ENCODE results near the gene CPD. TPM values are rescaled to one million over a fixed set of nuclear protein-coding genes. Genes with fewer than 3 reads are reported as not detected.

CPD gene
- total RNA-seq, 3 donors from 2014 or later (not counting 1 experiment from before 2014, with no cell fraction given), result 67.3 to 94.5 (median 85.9) TPM

DNA sequence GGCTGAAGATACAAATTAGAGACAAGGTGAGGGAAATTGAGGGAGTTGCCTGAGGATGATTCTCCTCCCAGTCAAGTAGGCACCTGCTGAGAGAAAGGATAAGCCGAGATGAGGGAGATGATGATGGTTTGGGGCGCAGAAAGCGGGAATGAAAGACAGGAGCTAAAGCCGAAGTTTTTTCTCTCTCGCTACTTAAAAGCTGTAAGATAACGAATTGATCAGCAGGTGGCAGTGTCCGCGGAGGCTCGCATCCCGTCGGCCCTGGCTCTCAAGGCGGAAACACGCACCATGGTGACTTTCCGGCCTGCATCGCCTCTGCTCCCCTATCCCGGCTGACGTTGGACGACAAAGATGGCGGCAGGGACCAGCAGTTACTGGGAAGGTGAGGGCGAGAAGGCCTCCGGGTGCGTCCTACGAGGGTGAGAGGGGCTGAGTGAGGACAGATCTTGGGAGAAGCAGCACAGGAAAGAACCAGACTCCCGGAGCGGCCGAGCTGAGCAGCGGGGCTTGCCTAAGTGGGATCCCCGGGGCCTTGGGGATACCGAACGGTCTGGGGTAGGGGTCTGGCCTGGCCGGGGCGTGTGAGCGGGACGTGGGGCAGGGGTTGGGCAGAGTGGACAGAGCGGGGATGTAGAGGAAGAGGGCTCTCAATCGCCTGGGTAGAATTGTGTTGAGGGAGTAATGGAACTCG is 98.5 kb downstream of the CPD start, which contains the start of gene GOSR1:
GOSR1 (plus strand) TSS at position 326 of the 691 bp plus-strand sequence; CDS start at position 352, 26 bp downstream.
- Histone ChIP-seq H3K27ac (ENCODE audit: low read length) (peak within 1 kb of the TSS; percentile 85), H3K4me1 (ENCODE audit: control insufficient read depth, insufficient read depth, low read length) (peaks cover 12% of the 10 kb centered on the region), H3K36me3 (ENCODE audit: control insufficient read depth, insufficient read depth, low read length) (peaks cover 19% of the 10 kb centered on the region), H3K4me3 (ENCODE audit: low read length) (peak within 1 kb of the TSS; percentile 78), H3K9me3 (ENCODE audit: control insufficient read depth, insufficient read depth, low read length) (no peaks in the 10 kb centered on the region), H3K27me3 (ENCODE audit: control insufficient read depth, insufficient read depth, low read length) (peaks cover 3% of the 10 kb centered on the region)
- intact Hi-C loops (cut with micrococcal nuclease), result loop anchor here (5.0 to 10.0 kb wide), 2 partner anchors 240 to 348 kb away; partner anchors contain the start of gene CRLF3
- Mint-ChIP-seq H3K4me3 (peak within 1 kb of the TSS; percentile 99), H3K4me1 (peaks cover 21 to 28% of the 10 kb centered on the region in 2 donors), H3K9me3 (no peaks in the 10 kb centered on the region), H3K36me3 (no peaks in the 10 kb centered on the region), H3K27me3 (ENCODE audit: low read depth in 2 of 2) (no peaks in the 10 kb centered on the region), H3K27ac (peak within 1 kb of the TSS; percentile 99)
- DNase-seq (peak; percentile 86 to 98), ATAC-seq (peak; percentile 96 to 99 (median 98))
- WGBS (ENCODE audit: insufficient coverage), result under 1% methylated on average over 37 of the region's 37 CpGs
- TF ChIP-seq, protein P1, sequence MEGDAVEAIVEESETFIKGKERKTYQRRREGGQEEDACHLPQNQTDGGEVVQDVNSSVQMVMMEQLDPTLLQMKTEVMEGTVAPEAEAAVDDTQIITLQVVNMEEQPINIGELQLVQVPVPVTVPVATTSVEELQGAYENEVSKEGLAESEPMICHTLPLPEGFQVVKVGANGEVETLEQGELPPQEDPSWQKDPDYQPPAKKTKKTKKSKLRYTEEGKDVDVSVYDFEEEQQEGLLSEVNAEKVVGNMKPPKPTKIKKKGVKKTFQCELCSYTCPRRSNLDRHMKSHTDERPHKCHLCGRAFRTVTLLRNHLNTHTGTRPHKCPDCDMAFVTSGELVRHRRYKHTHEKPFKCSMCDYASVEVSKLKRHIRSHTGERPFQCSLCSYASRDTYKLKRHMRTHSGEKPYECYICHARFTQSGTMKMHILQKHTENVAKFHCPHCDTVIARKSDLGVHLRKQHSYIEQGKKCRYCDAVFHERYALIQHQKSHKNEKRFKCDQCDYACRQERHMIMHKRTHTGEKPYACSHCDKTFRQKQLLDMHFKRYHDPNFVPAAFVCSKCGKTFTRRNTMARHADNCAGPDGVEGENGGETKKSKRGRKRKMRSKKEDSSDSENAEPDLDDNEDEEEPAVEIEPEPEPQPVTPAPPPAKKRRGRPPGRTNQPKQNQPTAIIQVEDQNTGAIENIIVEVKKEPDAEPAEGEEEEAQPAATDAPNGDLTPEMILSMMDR (IDR thresholded peaks at IDR 0.05), result peak; percentile 71

DNA sequence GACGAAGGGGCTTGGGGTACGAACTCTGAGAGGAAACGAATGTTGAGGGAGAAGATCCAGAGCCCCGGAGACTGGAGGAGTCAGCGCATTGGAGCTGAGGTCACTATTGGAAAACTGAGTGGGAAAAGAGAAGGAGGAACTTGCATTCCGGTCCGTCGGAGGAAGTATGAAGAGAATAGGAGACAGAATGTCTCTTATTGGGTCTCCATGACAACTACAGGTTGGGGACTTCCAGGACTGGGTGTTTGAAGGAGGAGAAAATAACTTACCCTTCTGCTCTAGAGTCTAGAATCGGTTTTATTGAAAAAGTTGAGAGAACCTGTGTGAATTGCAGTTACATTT is 99.0 kb downstream of the CPD start:
- peaks cover 12% of the 10 kb centered on the region for H3K4me1 ChIP-seq (ENCODE audit: control insufficient read depth, insufficient read depth, low read length)
- Mint-ChIP-seq H3K36me3 (peaks cover under 1% of the 10 kb centered on the region), H3K27ac (peak overlapping the region; percentile 99), H3K9me3 (no peaks in the 10 kb centered on the region), H3K4me3 (peak overlapping the region; percentile 99), H3K4me1 (peaks cover 21 to 28% of the 10 kb centered on the region in 2 donors), H3K27me3 (ENCODE audit: low read depth in 2 of 2) (no peaks in the 10 kb centered on the region)
- WGBS (ENCODE audit: insufficient coverage), result under 1% methylated on average over 8 of the region's 9 CpGs
- peaks cover 3% of the 10 kb centered on the region for H3K27me3 ChIP-seq (ENCODE audit: control insufficient read depth, insufficient read depth, low read length)
- peaks cover 24% of the 10 kb centered on the region for H3K36me3 ChIP-seq (ENCODE audit: control insufficient read depth, insufficient read depth, low read length)
- DNase-seq (peak in 1 of 2 donors; percentile 79), ATAC-seq (peak; percentile 57 to 69 (median 57))
- TF ChIP-seq, protein P1 (IDR thresholded peaks at IDR 0.05), result no peak
- no peaks in the 10 kb centered on the region for H3K9me3 ChIP-seq (ENCODE audit: control insufficient read depth, insufficient read depth, low read length)
- intact Hi-C loops (cut with micrococcal nuclease), result loop anchor here (5.0 to 10.0 kb wide), 2 partner anchors 240 to 347 kb away; partner anchors contain the start of gene CRLF3
- H3K27ac ChIP-seq (ENCODE audit: low read length), result peak overlapping the region; percentile 85
- H3K4me3 ChIP-seq (ENCODE audit: low read length), result peak overlapping the region; percentile 78

DNA sequence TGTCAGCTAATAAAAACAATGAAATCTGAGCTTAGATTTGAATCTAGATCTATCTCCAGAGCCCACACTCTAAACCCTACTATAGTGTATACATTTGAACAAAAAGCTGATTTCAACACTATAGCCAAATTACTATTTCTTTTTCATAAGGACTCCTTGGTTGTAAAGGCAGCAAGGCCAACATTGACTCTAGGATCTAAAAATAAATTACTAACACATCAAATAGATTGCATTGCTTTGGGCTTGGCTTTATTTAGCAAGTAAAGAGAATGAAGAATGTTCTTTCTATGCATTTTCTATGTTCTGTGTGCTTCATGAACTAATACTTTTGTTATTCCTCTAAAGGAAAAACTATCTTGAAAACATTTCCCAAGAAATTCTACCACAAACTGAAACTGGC is 103.8 kb downstream of the CPD start:
- Mint-ChIP-seq H3K4me1 (peaks cover 19 to 20% of the 10 kb centered on the region in 2 donors), H3K36me3 (peaks cover 21% of the 10 kb centered on the region), H3K9me3 (no peaks in the 10 kb centered on the region), H3K27me3 (ENCODE audit: low read depth in 2 of 2) (no peaks in the 10 kb centered on the region), H3K27ac (no peak overlapping the region), H3K4me3 (no peak overlapping the region)
- Histone ChIP-seq H3K27ac (ENCODE audit: low read length) (no peak overlapping the region), H3K4me1 (ENCODE audit: control insufficient read depth, insufficient read depth, low read length) (peaks cover 7% of the 10 kb centered on the region), H3K4me3 (ENCODE audit: low read length) (no peak overlapping the region), H3K27me3 (ENCODE audit: control insufficient read depth, insufficient read depth, low read length) (no peaks in the 10 kb centered on the region), H3K36me3 (ENCODE audit: control insufficient read depth, insufficient read depth, low read length) (peaks cover 68% of the 10 kb centered on the region), H3K9me3 (ENCODE audit: control insufficient read depth, insufficient read depth, low read length) (no peaks in the 10 kb centered on the region)
- intact Hi-C loops (cut with micrococcal nuclease), result no loop called here
- no peak for DNase-seq
- ATAC-seq, result no peak
- TF ChIP-seq, protein P1 (IDR thresholded peaks at IDR 0.05), result no peak
